Caco-2 (cell line): ENCODE results near the gene TIMM50. TPM values are rescaled to one million over a fixed set of nuclear protein-coding genes. Genes with fewer than 3 reads are reported as not detected.
A peak's percentile ranks its signal among the peaks of the same experiment; 100 is the strongest.

ENCODE experiments used
- BruUV-seq: library from RNA; stranded (reverse); fragments of 400-500 nt; replicated peaks from 2 replicates; lab custom pipeline; 2021; lab: Mats Ljungman, UMichigan
- CTCF ChIA-PET: fragments of 300-600 bp; sonication (Branson Sonifier 250); formaldehyde crosslinking; loops from one replicate; lab custom pipeline; 2022; ENCODE audit warnings: antibody characterized with exemption; lab: Charles Lee
- POLR2A ChIA-PET: fragments of 300-600 bp; sonication (Branson Sonifier 250); formaldehyde crosslinking; loops from one replicate; lab custom pipeline; 2022; ENCODE audit warnings: antibody characterized with exemption; lab: Charles Lee
- DNase-seq, 2 experiments: peaks; one replicate each; pipeline versions ENCODE4 v3.0.0 to v3.0.0-alpha.2; 2020 to 2022
- H3K27me3 ChIP-seq: replicated peaks from 2 replicates; pipeline ENCODE4 v1.6.0; 2011; ENCODE audit warnings: low read length; ENCODE audit not compliant: control insufficient read depth, insufficient read depth
- H3K36me3 ChIP-seq: 2 replicates; pipeline ENCODE4 v1.5.1; 2011; ENCODE audit warnings: low read length; ENCODE audit not compliant: control insufficient read depth, insufficient read depth
- H3K4me1 ChIP-seq: fragments of 250-450 bp; sonication (Bioruptor Pico); 2 replicates; pipeline ENCODE4 v1.5.1; 2020; ENCODE audit warnings: mild to moderate bottlenecking
- H3K4me3 ChIP-seq: 2 replicates; pipeline ENCODE4 v1.5.1; 2011; ENCODE audit warnings: low read depth, mild to moderate bottlenecking, control low read depth, low read length
- H3K9me3 ChIP-seq: fragments of 250-450 bp; sonication (Bioruptor Pico); 2 replicates; pipeline ENCODE4 v1.5.1; 2020; ENCODE audit warnings: mild to moderate bottlenecking, moderate library complexity
- H3K27ac Mint-ChIP-seq: one replicate; pipeline ENCODE4 v1.8.0; 2022; ENCODE audit warnings: mixed read lengths; ENCODE audit not compliant: unreplicated experiment
- H3K27me3 Mint-ChIP-seq: one replicate; pipeline ENCODE4 v1.8.0; 2022; ENCODE audit warnings: mixed read lengths; ENCODE audit not compliant: insufficient read depth, unreplicated experiment
- H3K36me3 Mint-ChIP-seq: one replicate; pipeline ENCODE4 v1.8.0; 2022; ENCODE audit warnings: mild to moderate bottlenecking, mixed read lengths; ENCODE audit not compliant: insufficient read depth, unreplicated experiment
- H3K4me1 Mint-ChIP-seq: one replicate; pipeline ENCODE4 v1.8.0; 2022; ENCODE audit warnings: low read depth, mixed read lengths; ENCODE audit not compliant: unreplicated experiment
- H3K4me3 Mint-ChIP-seq: one replicate; pipeline ENCODE4 v1.8.0; 2022; ENCODE audit warnings: mild to moderate bottlenecking, moderate library complexity, mixed read lengths; ENCODE audit not compliant: unreplicated experiment
- H3K9me3 Mint-ChIP-seq: one replicate; pipeline ENCODE4 v1.8.0; 2022; ENCODE audit warnings: mixed read lengths; ENCODE audit not compliant: unreplicated experiment
- intact Hi-C: fragments of 100-400 bp; cut with micrococcal nuclease; formaldehyde crosslinking; loops from one replicate; pipeline ENCODE4 v1.10.0; 2022; ENCODE audit not compliant: unreplicated experiment
- total RNA-seq: library from RNA; stranded (reverse); gene quantifications from 2 replicates; pipeline ENCODE4 v1.2.3, GENCODE V29; 2022
- TF ChIP-seq, protein P1 (sequence below), 2 experiments: fragments of 200-600 bp in 1 of 2; IDR thresholded peaks; 1 replicate in 1 of 2; 2 replicates in 1 of 2; pipeline versions ENCODE4 v1.5.1 to v1.8.0; 2011 to 2022; ENCODE audit warnings: antibody characterized with exemption in 1 of 2, control low read depth in 1 of 2, inconsistent platforms in 1 of 2, low read depth in 1 of 2, low read length in 1 of 2, mild to moderate bottlenecking in 1 of 2, moderate library complexity in 1 of 2; ENCODE audit not compliant: insufficient read depth in 1 of 2, severe bottlenecking in 1 of 2, unreplicated experiment in 1 of 2

Gene TIMM50
- total RNA-seq, 1 experiment from 2014 or later, result 152 TPM

DNA sequence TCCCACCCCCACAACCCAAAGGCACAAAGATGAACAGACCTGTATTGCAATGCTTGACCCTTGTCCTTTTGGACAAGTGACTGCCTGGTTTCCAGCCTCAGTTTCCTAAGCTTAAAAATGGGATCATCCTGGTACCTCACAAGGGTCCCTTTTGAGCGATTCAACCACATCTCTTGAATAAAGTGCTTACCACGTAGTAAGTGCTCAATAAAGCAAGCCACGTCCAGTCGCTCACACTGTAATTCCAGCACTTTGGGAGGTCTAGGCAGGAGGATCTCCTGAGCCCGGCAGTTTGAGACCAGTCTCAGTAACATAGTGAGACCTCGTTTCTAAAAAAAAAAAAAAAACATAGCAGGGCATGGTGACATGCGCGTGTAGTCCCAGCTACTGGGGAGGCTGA is 19.3 kb downstream of the TIMM50 start:
- ChIA-PET POLR2A (no interaction called here), CTCF (interaction anchor here (0.6 kb wide), 2 partner anchors 30 to 59 kb away, joined by 3 to 11 read pairs; no protein-coding TSS in a partner anchor)
- no peak overlapping the region for H3K4me3 ChIP-seq
- Mint-ChIP-seq H3K27ac (no peak overlapping the region), H3K4me3 (peak overlapping the region; percentile 85), H3K36me3 (no peaks in the 10 kb centered on the region), H3K27me3 (peaks cover 28% of the 10 kb centered on the region), H3K9me3 (no peaks in the 10 kb centered on the region), H3K4me1 (peaks cover 16% of the 10 kb centered on the region)
- peaks cover 18% of the 10 kb centered on the region for H3K4me1 ChIP-seq
- no TSS peak for BruUV-seq
- intact Hi-C loops, result loop anchor here (2.0 kb wide), 1 partner anchor 41 kb away; the partner anchor contains the start of gene EID2
- H3K36me3 ChIP-seq, result no peaks in the 10 kb centered on the region
- no peak for DNase-seq
- H3K9me3 ChIP-seq, result no peaks in the 10 kb centered on the region
- H3K27me3 ChIP-seq, result peaks cover 1% of the 10 kb centered on the region
- TF ChIP-seq, protein P1, sequence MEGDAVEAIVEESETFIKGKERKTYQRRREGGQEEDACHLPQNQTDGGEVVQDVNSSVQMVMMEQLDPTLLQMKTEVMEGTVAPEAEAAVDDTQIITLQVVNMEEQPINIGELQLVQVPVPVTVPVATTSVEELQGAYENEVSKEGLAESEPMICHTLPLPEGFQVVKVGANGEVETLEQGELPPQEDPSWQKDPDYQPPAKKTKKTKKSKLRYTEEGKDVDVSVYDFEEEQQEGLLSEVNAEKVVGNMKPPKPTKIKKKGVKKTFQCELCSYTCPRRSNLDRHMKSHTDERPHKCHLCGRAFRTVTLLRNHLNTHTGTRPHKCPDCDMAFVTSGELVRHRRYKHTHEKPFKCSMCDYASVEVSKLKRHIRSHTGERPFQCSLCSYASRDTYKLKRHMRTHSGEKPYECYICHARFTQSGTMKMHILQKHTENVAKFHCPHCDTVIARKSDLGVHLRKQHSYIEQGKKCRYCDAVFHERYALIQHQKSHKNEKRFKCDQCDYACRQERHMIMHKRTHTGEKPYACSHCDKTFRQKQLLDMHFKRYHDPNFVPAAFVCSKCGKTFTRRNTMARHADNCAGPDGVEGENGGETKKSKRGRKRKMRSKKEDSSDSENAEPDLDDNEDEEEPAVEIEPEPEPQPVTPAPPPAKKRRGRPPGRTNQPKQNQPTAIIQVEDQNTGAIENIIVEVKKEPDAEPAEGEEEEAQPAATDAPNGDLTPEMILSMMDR (IDR thresholded peaks at IDR 0.05; ENCODE audit: insufficient read depth in 1 of 2, low read depth in 1 of 2, low read length in 1 of 2, severe bottlenecking in 1 of 2, unreplicated experiment in 1 of 2), result no peak

DNA sequence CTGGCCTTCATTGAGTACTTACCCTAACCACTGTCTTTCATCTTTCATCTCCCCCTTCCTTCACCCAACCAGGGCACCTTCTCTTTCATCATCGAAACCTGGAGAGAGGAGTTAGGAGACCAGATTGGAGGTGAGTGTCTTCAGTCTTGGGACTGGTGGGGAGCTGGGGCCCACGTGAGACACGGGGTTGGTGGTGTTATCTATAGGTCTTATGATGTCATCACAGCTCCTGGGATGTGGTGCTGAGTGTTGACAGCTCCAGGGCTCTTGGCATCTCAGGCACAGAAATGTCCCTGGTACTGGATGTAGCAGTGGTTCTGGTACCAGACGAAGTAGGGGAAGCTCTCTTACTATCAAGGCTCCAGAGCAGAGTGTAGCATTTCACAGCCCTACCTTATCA is 19.9 kb downstream of the TIMM50 start:
- DNase-seq, result no peak
- Histone ChIP-seq H3K9me3 (no peaks in the 10 kb centered on the region), H3K4me1 (peaks cover 18% of the 10 kb centered on the region), H3K36me3 (no peaks in the 10 kb centered on the region), H3K4me3 (no peak overlapping the region), H3K27me3 (peaks cover 1% of the 10 kb centered on the region)
- Mint-ChIP-seq H3K36me3 (no peaks in the 10 kb centered on the region), H3K27me3 (peaks cover 29% of the 10 kb centered on the region), H3K4me1 (peaks cover 16% of the 10 kb centered on the region), H3K27ac (no peak overlapping the region), H3K9me3 (no peaks in the 10 kb centered on the region), H3K4me3 (peak overlapping the region; percentile 26)
- POLR2A ChIA-PET, result interaction anchor here (0.6 kb wide), 1 partner anchor 924 kb away, joined by 3 read pairs; no protein-coding TSS in a partner anchor
- no TSS peak for BruUV-seq
- CTCF ChIA-PET, result interaction anchor here (0.6 to 0.9 kb wide), 3 partner anchors 29 to 60 kb away, joined by 3 to 11 read pairs (median 3); no protein-coding TSS in a partner anchor
- TF ChIP-seq, protein P1 (IDR thresholded peaks at IDR 0.05; ENCODE audit: insufficient read depth in 1 of 2, low read depth in 1 of 2, low read length in 1 of 2, severe bottlenecking in 1 of 2, unreplicated experiment in 1 of 2), result no peak
- intact Hi-C loops, result no loop called here

DNA sequence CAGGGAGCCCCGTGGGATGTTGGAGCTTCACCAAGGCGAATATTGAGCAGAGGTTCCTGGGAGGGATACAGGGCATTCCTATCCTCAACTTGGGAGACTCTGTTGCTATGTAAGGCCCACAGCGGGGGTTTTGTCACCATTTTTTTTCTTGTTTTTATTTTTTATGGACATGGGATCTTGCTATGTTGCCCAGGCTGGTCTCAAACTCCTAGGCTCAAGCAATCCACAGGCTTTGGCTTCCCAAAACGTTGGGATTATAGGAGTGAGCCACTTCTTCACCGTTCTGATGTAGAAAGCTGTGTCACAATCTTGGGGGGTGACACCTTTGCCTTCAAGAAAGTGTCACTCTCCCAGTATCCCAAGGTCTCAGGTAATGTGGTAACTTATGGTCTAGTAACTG is 20.7 kb downstream of the TIMM50 start:
- Histone ChIP-seq H3K4me3 (no peak overlapping the region), H3K4me1 (peaks cover 18% of the 10 kb centered on the region), H3K36me3 (no peaks in the 10 kb centered on the region), H3K27me3 (peaks cover 1% of the 10 kb centered on the region), H3K9me3 (no peaks in the 10 kb centered on the region)
- intact Hi-C loops, result no loop called here
- no TSS peak for BruUV-seq
- TF ChIP-seq, protein P1 (IDR thresholded peaks at IDR 0.05; ENCODE audit: insufficient read depth in 1 of 2, low read depth in 1 of 2, low read length in 1 of 2, severe bottlenecking in 1 of 2, unreplicated experiment in 1 of 2), result no peak
- Mint-ChIP-seq H3K27ac (no peak overlapping the region), H3K4me3 (no peak overlapping the region), H3K27me3 (peaks cover 31% of the 10 kb centered on the region), H3K4me1 (peaks cover 16% of the 10 kb centered on the region), H3K9me3 (no peaks in the 10 kb centered on the region), H3K36me3 (no peaks in the 10 kb centered on the region)
- no peak for DNase-seq
- ChIA-PET CTCF (interaction anchor here (0.9 kb wide), 1 partner anchor 33 kb away, joined by 3 read pairs; no protein-coding TSS in a partner anchor), POLR2A (no interaction called here)
